GM12878 (cell line): ENCODE results near the gene SLC35B4. TPM values are rescaled to one million over a fixed set of nuclear protein-coding genes. Genes with fewer than 3 reads are reported as not detected.
A peak's percentile ranks its signal among the peaks of the same experiment; 100 is the strongest.

Source experiments
- ATAC-seq: fragments of 200-7000 bp; cut with Tn5 transposase; 3 replicates; pipeline ENCODE4 v1.9.1; 2020; ENCODE audit warnings: mild to moderate bottlenecking, moderate library complexity
- BruUV-seq: library from RNA; stranded (reverse); fragments of 400-500 nt; replicated peaks from 2 replicates; lab custom pipeline; 2021; lab: Mats Ljungman, UMichigan
- CTCF ChIA-PET: fragments of 300-600 bp; sonication (Branson Sonifier 250); formaldehyde crosslinking; extraction: SDS; loops from one replicate; lab custom pipeline; 2021; ENCODE audit warnings: inconsistent platforms; lab: Yijun Ruan, JAX
- POLR2A ChIA-PET: fragments of 350-600 bp; formaldehyde crosslinking; extraction: SDS; loops from one replicate; lab custom pipeline; 2021; ENCODE audit warnings: inconsistent platforms; lab: Charles Lee
- RAD21 ChIA-PET: fragments of 300-600 bp; sonication (Branson Sonifier 250); formaldehyde crosslinking; loops from one replicate; lab custom pipeline; 2023; ENCODE audit warnings: antibody characterized with exemption; ENCODE audit not compliant: unreplicated experiment; lab: Charles Lee
- SMC1A ChIA-PET: fragments of 300-600 bp; sonication (Branson Sonifier 250); formaldehyde crosslinking; loops from one replicate; lab custom pipeline; 2023; ENCODE audit not compliant: unreplicated experiment, uncharacterized antibody; lab: Charles Lee
- DNase-seq: peaks from one replicate; pipeline ENCODE4 v3.0.0-alpha.2; 2011; ENCODE audit warnings: low read depth, low spot score
- FAIRE-seq: peaks from 3 replicates; lab custom pipeline; 2011; peaks lifted over from hg19 to GRCh38; lab: Jason Lieb, UNC
- H2AFZ ChIP-seq: 2 replicates; pipeline ENCODE4 v1.6.0; 2011; ENCODE audit warnings: low read depth, low read length, control low read depth; ENCODE audit not compliant: control insufficient read depth
- H3K27ac ChIP-seq: 2 replicates; pipeline ENCODE4 v1.5.1; 2011; ENCODE audit warnings: control low read depth; ENCODE audit not compliant: control insufficient read depth, insufficient read depth
- H3K27me3 ChIP-seq, 2 experiments: replicated peaks in 1 of 2; 2 replicates each; pipeline versions ENCODE4 v1.6.0 to v1.6.1; 2011; ENCODE audit warnings: low read length in 1 of 2; ENCODE audit not compliant: control insufficient read depth in 2 of 2, insufficient read depth in 2 of 2
- H3K36me3 ChIP-seq, 2 experiments: 2 replicates each; pipeline ENCODE4 v1.5.1; 2011; ENCODE audit warnings: low read length in 1 of 2; ENCODE audit not compliant: control insufficient read depth in 2 of 2, insufficient read depth in 2 of 2
- H3K4me1 ChIP-seq: 2 replicates; pipeline ENCODE4 v1.6.1; 2011; ENCODE audit warnings: mild to moderate bottlenecking, low read length, moderate library complexity, mixed read lengths; ENCODE audit not compliant: control insufficient read depth, insufficient read depth
- H3K4me2 ChIP-seq: 2 replicates; pipeline ENCODE4 v1.6.0; 2011; ENCODE audit warnings: control low read depth; ENCODE audit not compliant: control insufficient read depth, insufficient read depth
- H3K4me3 ChIP-seq: fragments of 200-600 bp; sonication (generic); 2 replicates; pipeline ENCODE4 v1.5.1; 2016
- H3K79me2 ChIP-seq: 2 replicates; pipeline ENCODE4 v1.6.0; 2011; ENCODE audit warnings: low read length; ENCODE audit not compliant: control insufficient read depth, insufficient read depth
- H3K9ac ChIP-seq: 2 replicates; pipeline ENCODE4 v1.8.0; 2011; ENCODE audit warnings: low read length, control low read depth, mixed read lengths; ENCODE audit not compliant: control insufficient read depth, insufficient read depth
- H3K9me3 ChIP-seq: replicated peaks from 3 replicates; pipeline ENCODE4 v1.5.1; 2011; ENCODE audit warnings: mild to moderate bottlenecking, low read length; ENCODE audit not compliant: control insufficient read depth, insufficient read depth
- H4K20me1 ChIP-seq: 2 replicates; pipeline ENCODE4 v1.6.0; 2011; ENCODE audit not compliant: control insufficient read depth, insufficient read depth
- CTCF ChIP-seq, 3 experiments: IDR thresholded peaks in 2 of 3; conservative IDR thresholded peaks in 1 of 3; 2 replicates each; pipeline ENCODE4 v1.5.1; 2011; ENCODE audit warnings: low read depth in 3 of 3, low read length in 3 of 3, mild to moderate bottlenecking in 3 of 3, control low read depth in 2 of 3, moderate library complexity in 2 of 3, inconsistent platforms in 1 of 3, mixed read lengths in 1 of 3; ENCODE audit not compliant: control insufficient read depth in 2 of 3, insufficient read depth in 1 of 3; ENCODE audit errors: extremely low read depth in 1 of 3
- HDAC6 ChIP-seq: fragments of 200-600 bp; sonication (generic); IDR thresholded peaks from one replicate; pipeline ENCODE4 v1.8.0; 2017; ENCODE audit warnings: antibody characterized with exemption; ENCODE audit not compliant: unreplicated experiment
- HSF1 ChIP-seq: fragments of 150-350 bp; IDR thresholded peaks from 2 replicates; pipeline ENCODE4 v1.6.1; 2014; ENCODE audit warnings: mild to moderate bottlenecking, low read depth, low read length
- MTA2 ChIP-seq: fragments of 450-650 bp; IDR thresholded peaks from 2 replicates; pipeline ENCODE4 v1.6.1; 2016; ENCODE audit warnings: low read depth, mild to moderate bottlenecking, moderate library complexity
- MTA3 ChIP-seq: IDR thresholded peaks from 2 replicates; pipeline ENCODE4 v1.6.1; 2012; ENCODE audit warnings: low read length, inconsistent platforms, borderline replicate concordance
- RAD21 ChIP-seq: IDR thresholded peaks from 2 replicates; pipeline ENCODE4 v1.6.1; 2011; ENCODE audit warnings: mild to moderate bottlenecking, low read depth, low read length, moderate library complexity; ENCODE audit not compliant: insufficient read depth
- SIN3A ChIP-seq: IDR thresholded peaks from 2 replicates; pipeline ENCODE4 v1.6.1; 2012; ENCODE audit warnings: low read depth, low read length, improper control_type of control experiment
- TCF12 ChIP-seq: IDR thresholded peaks from 2 replicates; pipeline ENCODE4 v1.6.1; 2011; ENCODE audit warnings: low read depth, mild to moderate bottlenecking, low read length
- ZNF592 ChIP-seq: fragments of 450-650 bp; IDR thresholded peaks from 2 replicates; pipeline ENCODE4 v1.6.1; 2017; ENCODE audit warnings: mild to moderate bottlenecking, moderate library complexity
- WGBS: methylation state at CpG from one replicate; pipeline ENCODE4 v1.1.6; 2016; ENCODE audit warnings: low lambda C conversion rate; ENCODE audit not compliant: insufficient replicate concordance, insufficient coverage; ENCODE audit errors: missing lambda C conversion rate; 5-methylcytosine and 5-hydroxymethylcytosine counted together
- in situ Hi-C: fragments of 300-500 bp; cut with MboI; formaldehyde crosslinking; loops from 9 replicates; pipeline ENCODE4 v1.14.3; 2018; ENCODE audit warnings: mixed read lengths
- intact Hi-C: fragments of 100-400 bp; cut with micrococcal nuclease; formaldehyde crosslinking; loops from one replicate; pipeline ENCODE4 v1.14.2; 2022; ENCODE audit not compliant: unreplicated experiment
- polyA plus RNA-seq, 11 experiments: library from polyadenylated mRNA; depleted of rRNA in 4 of 11; unstranded in 6 of 11; stranded (reverse) in 5 of 11; fragments of >200 nt; fragmentation: Nextera tagmentation in 4 of 11; fragmentation: Illumina TruSeq in 1 of 11; extraction: Ambion mirVana in 4 of 11; extraction: Trizol in 1 of 11; gene quantifications; 1 replicate in 1 of 11; 2 replicates in 10 of 11; pipeline versions ENCODE4 v1.2.1 to v1.2.3, GENCODE V29; 2011 to 2016; ENCODE audit warnings: inconsistent platforms in 2 of 11, missing spikeins in 2 of 11, low read depth in 1 of 11
- total RNA-seq, 4 experiments: library from RNA; depleted of rRNA in 3 of 4; stranded (reverse); fragments of >200 nt in 3 of 4; fragmentation: Illumina TruSeq in 1 of 4; extraction: Trizol in 1 of 4; gene quantifications; 2 replicates each; pipeline versions ENCODE4 v1.2.1 to v1.2.3, GENCODE V29; 2013 to 2021

The SLC35B4 gene
- total and polyA plus RNA-seq, 10 of the 15 experiments (the other 5 are each of a cell fraction or from before 2014, with no cell fraction given): 3.6 to 23.9 (median 14.0) TPM

GRCh38 chr7:134254311-134254710 lies 62.4 kb downstream of the SLC35B4 start:
- H3K36me3 ChIP-seq: no peaks in the 10 kb centered on the region
- in situ Hi-C loops: no loop called here
- H3K9me3 ChIP-seq: no peaks in the 10 kb centered on the region
- no peaks in the 10 kb centered on the region for H3K27me3 ChIP-seq
- WGBS: 90% methylated on average over 3 of the region's 3 CpGs
- H3K9ac ChIP-seq: no peak overlapping the region
- ChIA-PET POLR2A (no interaction called here), RAD21 (no interaction called here), CTCF (no interaction called here), SMC1A (interaction anchor here (0.5 kb wide), 1 partner anchor 14 kb away, joined by 3 read pairs; no protein-coding TSS in a partner anchor)
- H3K4me3 ChIP-seq: no peak overlapping the region
- TF ChIP-seq MTA3 (no peak), HSF1 (no peak), TCF12 (no peak), ZNF592 (no peak), RAD21 (0 out of 2 replicates have a peak, but pooled peaks have one; percentile 16), CTCF (IDR thresholded peaks at IDR 0.05 in 2 of 3, conservative IDR thresholded peaks at IDR 0.05 in 1 of 3; ENCODE audit: control insufficient read depth in 2 of 3, extremely low read depth in 1 of 3, insufficient read depth in 1 of 3, low read depth in 3 of 3, low read length in 3 of 3) (peak in 1 of 3 experiments; percentile 15; a peak in 1 of 6 replicates), MTA2 (no peak), HDAC6 (no peak), SIN3A (no peak)
- BruUV-seq: no TSS peak
- DNase-seq (no peak), FAIRE-seq (no peak), ATAC-seq (no peak)
- intact Hi-C loops: no loop called here
- H4K20me1 ChIP-seq: no peaks in the 10 kb centered on the region
- H3K4me1 ChIP-seq: no peaks in the 10 kb centered on the region
- no peak overlapping the region for H2AFZ ChIP-seq
- H3K27ac ChIP-seq: no peak overlapping the region
- H3K4me2 ChIP-seq: no peak overlapping the region
- H3K79me2 ChIP-seq: no peaks in the 10 kb centered on the region
